WTC11 (cell line): ENCODE results near the gene MYH11. TPM values are rescaled to one million over a fixed set of nuclear protein-coding genes. Genes with fewer than 3 reads are reported as not detected.
"Not testable (repeated sequence)": the region's sequence is repeated elsewhere in the genome, so short reads cannot be mapped to it uniquely, and the experiment has no call there.

Experiments
- ATAC-seq: fragments of 200-7000 bp; cut with Tn5 transposase; 2 replicates; pipeline ENCODE4 v1.10.0; 2021; ENCODE audit warnings: mild to moderate bottlenecking, moderate library complexity
- CTCF ChIA-PET: fragments of 300-600 bp; sonication (Branson Sonifier 250); formaldehyde crosslinking; loops from one replicate; lab custom pipeline; 2021; ENCODE audit warnings: antibody characterized with exemption; lab: Charles Lee
- POLR2A ChIA-PET: fragments of 350-600 bp; sonication (Branson Sonifier 250); formaldehyde crosslinking; loops from one replicate; lab custom pipeline; 2021; ENCODE audit warnings: antibody characterized with exemption; lab: Charles Lee
- DNase-seq: peaks from one replicate; pipeline ENCODE4 v3.0.0; 2021; ENCODE audit warnings: low spot score
- H3K27ac Mint-ChIP-seq: 2 replicates; pipeline ENCODE4 v1.8.0; 2021; ENCODE audit warnings: mixed read lengths
- H3K27me3 Mint-ChIP-seq: 2 replicates; pipeline ENCODE4 v1.8.0; 2021; ENCODE audit warnings: low read depth, mild to moderate bottlenecking, moderate library complexity, mixed read lengths
- H3K36me3 Mint-ChIP-seq: 2 replicates; pipeline ENCODE4 v1.8.0; 2021; ENCODE audit warnings: mixed read lengths
- H3K4me1 Mint-ChIP-seq: 2 replicates; pipeline ENCODE4 v1.8.0; 2022; ENCODE audit warnings: mixed read lengths
- H3K4me3 Mint-ChIP-seq: 2 replicates; pipeline ENCODE4 v1.8.0; 2021; ENCODE audit warnings: mild to moderate bottlenecking, moderate library complexity, mixed read lengths
- H3K9me3 Mint-ChIP-seq: 2 replicates; pipeline ENCODE4 v1.8.0; 2021; ENCODE audit warnings: mixed read lengths
- FOXK1 ChIP-seq: sonication (generic); formaldehyde crosslinking; IDR thresholded peaks from 2 replicates; pipeline ENCODE4 v1.8.0; 2022; ENCODE audit warnings: mild to moderate bottlenecking, moderate library complexity, missing genetic modification reagents
- GRHL2 ChIP-seq: fragments of 250-450 bp; sonication (Bioruptor Pico); IDR thresholded peaks from 2 replicates; pipeline ENCODE4 v1.8.0; 2022; ENCODE audit warnings: mild to moderate bottlenecking, moderate library complexity; ENCODE audit not compliant: insufficient replicate concordance, severe bottlenecking
- GTF2I ChIP-seq: fragments of 250-450 bp; sonication (Bioruptor Pico); conservative IDR thresholded peaks from 2 replicates; pipeline ENCODE4 v1.4.0; 2021; ENCODE audit warnings: mild to moderate bottlenecking
- JAZF1 ChIP-seq: fragments of 250-450 bp; sonication (Bioruptor Pico); IDR thresholded peaks from 2 replicates; pipeline ENCODE4 v1.9.0; 2021; ENCODE audit warnings: moderate library complexity, mild to moderate bottlenecking, inconsistent platforms
- NR2C2 ChIP-seq: sonication (generic); formaldehyde crosslinking; IDR thresholded peaks from 2 replicates; pipeline ENCODE4 v1.8.0; 2022; ENCODE audit warnings: mild to moderate bottlenecking, missing genetic modification reagents
- SMAD3 ChIP-seq: sonication (generic); formaldehyde crosslinking; IDR thresholded peaks from 2 replicates; pipeline ENCODE4 v1.8.0; 2022; ENCODE audit warnings: missing genetic modification reagents, mild to moderate bottlenecking, borderline replicate concordance
- TEAD4 ChIP-seq: sonication (generic); formaldehyde crosslinking; IDR thresholded peaks from 2 replicates; pipeline ENCODE4 v1.8.0; 2022; ENCODE audit warnings: mild to moderate bottlenecking, missing genetic modification reagents
- ZNF121 ChIP-seq: sonication (generic); formaldehyde crosslinking; IDR thresholded peaks from 2 replicates; pipeline ENCODE4 v1.8.0; 2023; ENCODE audit warnings: missing genetic modification reagents
- ZNF138 ChIP-seq: sonication (generic); formaldehyde crosslinking; conservative IDR thresholded peaks from 2 replicates; pipeline ENCODE4 v1.8.1; 2022; ENCODE audit warnings: mild to moderate bottlenecking, moderate library complexity, missing genetic modification reagents
- ZNF671 ChIP-seq: fragments of 250-450 bp; sonication (Bioruptor Pico); IDR thresholded peaks from 2 replicates; pipeline ENCODE4 v1.8.0; 2021; ENCODE audit warnings: mild to moderate bottlenecking
- total RNA-seq: library from RNA; stranded (reverse); gene quantifications from 3 replicates; pipeline ENCODE4 v1.2.3, GENCODE V29; 2021
- TF ChIP-seq, protein P1 (sequence below): sonication (generic); formaldehyde crosslinking; IDR thresholded peaks from 2 replicates; pipeline ENCODE4 v1.8.1; 2022; ENCODE audit warnings: mild to moderate bottlenecking, moderate library complexity, missing genetic modification reagents
- TF ChIP-seq, protein P2 (sequence below): sonication (generic); formaldehyde crosslinking; IDR thresholded peaks from 2 replicates; pipeline ENCODE4 v1.8.0; 2022; ENCODE audit warnings: mild to moderate bottlenecking, missing genetic modification reagents
- TF ChIP-seq, protein P3 (sequence below): sonication (generic); formaldehyde crosslinking; IDR thresholded peaks from 2 replicates; pipeline ENCODE4 v1.8.0; 2022; ENCODE audit warnings: mild to moderate bottlenecking, missing genetic modification reagents
- TF ChIP-seq, protein P4 (sequence below): sonication (generic); formaldehyde crosslinking; IDR thresholded peaks from 2 replicates; pipeline ENCODE4 v1.8.1; 2022; ENCODE audit warnings: mild to moderate bottlenecking, missing genetic modification reagents, moderate library complexity, borderline replicate concordance
- TF ChIP-seq, protein P5 (sequence below): fragments of 200-600 bp; IDR thresholded peaks from 2 replicates; pipeline ENCODE4 v1.8.0; 2022; ENCODE audit warnings: antibody characterized with exemption
- TF ChIP-seq, protein P6 (sequence below): fragments of 250-450 bp; sonication (Bioruptor Pico); conservative IDR thresholded peaks from 2 replicates; pipeline ENCODE4 v1.9.0; 2021; ENCODE audit warnings: mild to moderate bottlenecking
- TF ChIP-seq, protein P7 (sequence below): fragments of 250-450 bp; sonication (Bioruptor Pico); IDR thresholded peaks from 2 replicates; pipeline ENCODE4 v1.9.0; 2021; ENCODE audit warnings: mild to moderate bottlenecking
- TF ChIP-seq, protein P8 (sequence below): sonication (generic); formaldehyde crosslinking; IDR thresholded peaks from 2 replicates; pipeline ENCODE4 v1.8.1; 2022; ENCODE audit warnings: low read depth, mild to moderate bottlenecking, moderate library complexity, missing genetic modification reagents, borderline replicate concordance

The MYH11 gene
- total RNA-seq, 1 experiment from 2014 or later = 0.74 TPM

DNA sequence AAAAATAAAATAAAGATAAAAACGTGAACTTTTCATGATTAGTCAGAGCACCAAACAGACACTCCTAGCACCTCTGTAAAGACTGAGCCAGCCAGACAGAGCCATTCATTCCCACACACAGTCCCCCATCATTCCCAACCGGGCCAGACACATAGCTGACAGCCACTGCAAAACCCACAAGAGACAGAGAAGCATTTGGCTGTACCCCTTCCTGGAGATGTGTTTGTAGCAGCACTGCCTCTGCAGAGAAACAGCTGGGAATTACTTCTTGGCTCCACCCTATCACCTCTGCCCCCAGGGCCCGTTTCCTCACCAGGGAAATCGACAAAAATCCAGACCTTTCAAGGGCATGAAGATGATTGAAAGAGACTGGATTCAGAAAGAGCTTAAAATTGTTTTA lies 46.4 kb downstream of the MYH11 start:
- ChIA-PET POLR2A (interaction anchor here (0.7 kb wide), 1 partner anchor 227 kb away, joined by 3 read pairs; no protein-coding TSS in a partner anchor), CTCF (interaction anchor here (1.0 to 2.9 kb wide), 4 partner anchors 11 to 65 kb away, joined by 3 to 10 read pairs (median 6); no protein-coding TSS in a partner anchor)
- Mint-ChIP-seq H3K4me3 (no peak overlapping the region), H3K27me3 (peaks cover 3% of the 10 kb centered on the region; the same call in 1 of the 2 replicates), H3K9me3 (peaks cover 2% of the 10 kb centered on the region), H3K4me1 (peaks cover 11% of the 10 kb centered on the region), H3K27ac (no peak overlapping the region), H3K36me3 (no peaks in the 10 kb centered on the region)
- no peak for ATAC-seq
- no peak for DNase-seq
- TF ChIP-seq NR2C2 (CRISPR knock-in tag) = no peak
- TF ChIP-seq, protein P1, sequence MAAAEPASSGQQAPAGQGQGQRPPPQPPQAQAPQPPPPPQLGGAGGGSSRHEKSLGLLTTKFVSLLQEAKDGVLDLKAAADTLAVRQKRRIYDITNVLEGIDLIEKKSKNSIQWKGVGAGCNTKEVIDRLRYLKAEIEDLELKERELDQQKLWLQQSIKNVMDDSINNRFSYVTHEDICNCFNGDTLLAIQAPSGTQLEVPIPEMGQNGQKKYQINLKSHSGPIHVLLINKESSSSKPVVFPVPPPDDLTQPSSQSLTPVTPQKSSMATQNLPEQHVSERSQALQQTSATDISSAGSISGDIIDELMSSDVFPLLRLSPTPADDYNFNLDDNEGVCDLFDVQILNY (CRISPR knock-in tag) = no peak
- TF ChIP-seq, protein P2, sequence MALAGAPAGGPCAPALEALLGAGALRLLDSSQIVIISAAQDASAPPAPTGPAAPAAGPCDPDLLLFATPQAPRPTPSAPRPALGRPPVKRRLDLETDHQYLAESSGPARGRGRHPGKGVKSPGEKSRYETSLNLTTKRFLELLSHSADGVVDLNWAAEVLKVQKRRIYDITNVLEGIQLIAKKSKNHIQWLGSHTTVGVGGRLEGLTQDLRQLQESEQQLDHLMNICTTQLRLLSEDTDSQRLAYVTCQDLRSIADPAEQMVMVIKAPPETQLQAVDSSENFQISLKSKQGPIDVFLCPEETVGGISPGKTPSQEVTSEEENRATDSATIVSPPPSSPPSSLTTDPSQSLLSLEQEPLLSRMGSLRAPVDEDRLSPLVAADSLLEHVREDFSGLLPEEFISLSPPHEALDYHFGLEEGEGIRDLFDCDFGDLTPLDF (CRISPR knock-in tag) = no peak
- no peak for TF ChIP-seq ZNF121 (CRISPR knock-in tag)
- no peak for TF ChIP-seq SMAD3 (CRISPR knock-in tag)
- TF ChIP-seq, protein P3, sequence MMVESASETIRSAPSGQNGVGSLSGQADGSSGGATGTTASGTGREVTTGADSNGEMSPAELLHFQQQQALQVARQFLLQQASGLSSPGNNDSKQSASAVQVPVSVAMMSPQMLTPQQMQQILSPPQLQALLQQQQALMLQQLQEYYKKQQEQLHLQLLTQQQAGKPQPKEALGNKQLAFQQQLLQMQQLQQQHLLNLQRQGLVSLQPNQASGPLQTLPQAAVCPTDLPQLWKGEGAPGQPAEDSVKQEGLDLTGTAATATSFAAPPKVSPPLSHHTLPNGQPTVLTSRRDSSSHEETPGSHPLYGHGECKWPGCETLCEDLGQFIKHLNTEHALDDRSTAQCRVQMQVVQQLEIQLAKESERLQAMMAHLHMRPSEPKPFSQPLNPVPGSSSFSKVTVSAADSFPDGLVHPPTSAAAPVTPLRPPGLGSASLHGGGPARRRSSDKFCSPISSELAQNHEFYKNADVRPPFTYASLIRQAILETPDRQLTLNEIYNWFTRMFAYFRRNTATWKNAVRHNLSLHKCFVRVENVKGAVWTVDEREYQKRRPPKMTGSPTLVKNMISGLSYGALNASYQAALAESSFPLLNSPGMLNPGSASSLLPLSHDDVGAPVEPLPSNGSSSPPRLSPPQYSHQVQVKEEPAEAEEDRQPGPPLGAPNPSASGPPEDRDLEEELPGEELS (CRISPR knock-in tag) = no peak
- no peak for TF ChIP-seq GRHL2 (CRISPR knock-in tag)
- TF ChIP-seq, protein P4, sequence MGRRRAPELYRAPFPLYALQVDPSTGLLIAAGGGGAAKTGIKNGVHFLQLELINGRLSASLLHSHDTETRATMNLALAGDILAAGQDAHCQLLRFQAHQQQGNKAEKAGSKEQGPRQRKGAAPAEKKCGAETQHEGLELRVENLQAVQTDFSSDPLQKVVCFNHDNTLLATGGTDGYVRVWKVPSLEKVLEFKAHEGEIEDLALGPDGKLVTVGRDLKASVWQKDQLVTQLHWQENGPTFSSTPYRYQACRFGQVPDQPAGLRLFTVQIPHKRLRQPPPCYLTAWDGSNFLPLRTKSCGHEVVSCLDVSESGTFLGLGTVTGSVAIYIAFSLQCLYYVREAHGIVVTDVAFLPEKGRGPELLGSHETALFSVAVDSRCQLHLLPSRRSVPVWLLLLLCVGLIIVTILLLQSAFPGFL (CRISPR knock-in tag) = no peak
- TF ChIP-seq, protein P5, sequence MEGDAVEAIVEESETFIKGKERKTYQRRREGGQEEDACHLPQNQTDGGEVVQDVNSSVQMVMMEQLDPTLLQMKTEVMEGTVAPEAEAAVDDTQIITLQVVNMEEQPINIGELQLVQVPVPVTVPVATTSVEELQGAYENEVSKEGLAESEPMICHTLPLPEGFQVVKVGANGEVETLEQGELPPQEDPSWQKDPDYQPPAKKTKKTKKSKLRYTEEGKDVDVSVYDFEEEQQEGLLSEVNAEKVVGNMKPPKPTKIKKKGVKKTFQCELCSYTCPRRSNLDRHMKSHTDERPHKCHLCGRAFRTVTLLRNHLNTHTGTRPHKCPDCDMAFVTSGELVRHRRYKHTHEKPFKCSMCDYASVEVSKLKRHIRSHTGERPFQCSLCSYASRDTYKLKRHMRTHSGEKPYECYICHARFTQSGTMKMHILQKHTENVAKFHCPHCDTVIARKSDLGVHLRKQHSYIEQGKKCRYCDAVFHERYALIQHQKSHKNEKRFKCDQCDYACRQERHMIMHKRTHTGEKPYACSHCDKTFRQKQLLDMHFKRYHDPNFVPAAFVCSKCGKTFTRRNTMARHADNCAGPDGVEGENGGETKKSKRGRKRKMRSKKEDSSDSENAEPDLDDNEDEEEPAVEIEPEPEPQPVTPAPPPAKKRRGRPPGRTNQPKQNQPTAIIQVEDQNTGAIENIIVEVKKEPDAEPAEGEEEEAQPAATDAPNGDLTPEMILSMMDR = no peak
- TF ChIP-seq, protein P6, sequence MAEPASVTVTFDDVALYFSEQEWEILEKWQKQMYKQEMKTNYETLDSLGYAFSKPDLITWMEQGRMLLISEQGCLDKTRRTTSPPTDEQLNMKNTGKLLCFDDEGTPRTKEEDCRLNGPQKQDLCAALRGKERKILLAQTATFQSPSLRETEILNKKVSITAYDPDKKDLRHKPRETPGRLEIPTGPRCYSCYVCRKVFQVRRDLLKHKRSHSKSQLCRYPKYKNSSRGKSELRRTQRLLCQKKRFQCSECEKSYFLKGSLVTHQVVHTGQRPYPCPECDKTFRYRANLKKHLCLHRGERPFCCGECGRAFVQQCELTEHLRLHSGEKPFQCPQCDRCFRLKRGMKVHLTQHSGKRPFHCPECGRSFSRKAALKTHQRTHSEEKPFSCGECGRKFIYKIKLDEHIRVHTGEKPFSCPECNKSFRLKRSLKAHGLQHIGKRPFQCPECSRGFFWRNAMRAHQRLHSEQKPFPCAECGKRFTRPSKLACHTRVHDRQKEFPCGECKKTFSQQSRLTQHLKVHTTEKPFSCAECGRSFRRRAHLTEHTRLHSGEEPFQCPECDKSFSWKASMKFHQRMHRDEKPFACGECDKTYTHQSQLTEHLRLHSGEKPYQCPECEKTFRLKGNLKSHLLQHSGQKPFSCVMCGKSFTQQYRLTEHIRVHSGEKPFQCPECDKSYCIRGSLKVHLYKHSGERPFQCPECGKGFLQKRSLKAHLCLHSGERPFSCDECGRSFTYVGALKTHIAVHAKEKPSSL = no peak
- TF ChIP-seq ZNF671 (CRISPR knock-in tag) = no peak

DNA sequence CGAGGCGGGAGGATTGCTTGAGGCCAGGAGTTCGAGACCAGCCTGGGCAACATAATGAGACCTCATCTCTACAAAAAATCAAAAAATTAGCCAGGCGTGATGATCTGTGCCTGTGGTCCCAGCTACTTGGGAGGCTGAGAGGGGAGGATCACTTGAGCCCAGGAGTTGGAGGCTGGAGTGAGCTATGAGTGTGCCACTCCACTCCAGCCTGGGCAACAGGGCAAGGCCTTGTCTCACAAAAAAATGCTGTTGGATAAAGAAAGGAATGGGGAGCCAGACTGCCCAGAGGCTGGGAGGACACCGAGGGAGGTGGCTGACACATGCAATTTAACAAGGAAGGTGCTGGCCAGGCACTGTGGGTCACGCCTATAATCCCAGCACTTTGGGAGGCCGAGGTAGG lies 47.5 kb downstream of the MYH11 start:
- peaks cover 11% of the 10 kb centered on the region for H3K4me1 Mint-ChIP-seq
- H3K27me3 Mint-ChIP-seq, H3K36me3 Mint-ChIP-seq, H3K9me3 Mint-ChIP-seq, H3K27ac Mint-ChIP-seq, H3K4me3 Mint-ChIP-seq, ATAC-seq, POLR2A ChIA-PET, DNase-seq: not testable (repeated sequence)
- CTCF ChIA-PET = interaction anchor here (3.4 to 4.1 kb wide), 2 partner anchors 13 to 32 kb away, joined by 17 read pairs; no protein-coding TSS in a partner anchor

DNA sequence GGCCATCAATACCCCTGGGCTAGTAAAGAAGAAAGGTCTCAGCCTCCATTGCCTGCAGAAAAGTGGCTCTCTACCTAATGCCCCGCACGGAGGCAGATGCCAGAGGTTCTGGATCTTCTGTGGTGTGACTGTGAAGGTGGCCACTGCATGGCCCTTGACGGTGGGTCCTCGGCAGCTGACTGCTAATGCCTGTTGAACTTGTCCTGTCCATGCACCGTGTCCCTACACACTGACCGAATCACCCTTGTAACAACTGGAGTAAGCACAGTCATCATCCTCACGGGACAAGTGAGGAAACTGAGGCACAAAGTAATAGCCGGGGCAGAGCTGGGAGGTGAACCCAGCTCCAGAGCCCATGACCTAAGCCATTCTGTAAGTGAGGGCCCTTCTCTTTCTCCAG lies 48.8 kb downstream of the MYH11 start:
- ATAC-seq = no peak
- Mint-ChIP-seq H3K9me3 (no peaks in the 10 kb centered on the region), H3K27ac (no peak overlapping the region), H3K36me3 (no peaks in the 10 kb centered on the region), H3K4me1 (peaks cover 11% of the 10 kb centered on the region), H3K4me3 (no peak overlapping the region), H3K27me3 (no peaks in the 10 kb centered on the region)
- no peak for DNase-seq
- POLR2A ChIA-PET = no interaction called here
- CTCF ChIA-PET = interaction anchor here (1.1 to 4.1 kb wide), 3 partner anchors 14 to 30 kb away, joined by 3 to 17 read pairs (median 17); no protein-coding TSS in a partner anchor
- TF ChIP-seq, protein P7, sequence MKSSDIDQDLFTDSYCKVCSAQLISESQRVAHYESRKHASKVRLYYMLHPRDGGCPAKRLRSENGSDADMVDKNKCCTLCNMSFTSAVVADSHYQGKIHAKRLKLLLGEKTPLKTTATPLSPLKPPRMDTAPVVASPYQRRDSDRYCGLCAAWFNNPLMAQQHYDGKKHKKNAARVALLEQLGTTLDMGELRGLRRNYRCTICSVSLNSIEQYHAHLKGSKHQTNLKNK (CRISPR knock-in tag) = no peak
- TF ChIP-seq FOXK1 (CRISPR knock-in tag) = no peak
- TF ChIP-seq, protein P8, sequence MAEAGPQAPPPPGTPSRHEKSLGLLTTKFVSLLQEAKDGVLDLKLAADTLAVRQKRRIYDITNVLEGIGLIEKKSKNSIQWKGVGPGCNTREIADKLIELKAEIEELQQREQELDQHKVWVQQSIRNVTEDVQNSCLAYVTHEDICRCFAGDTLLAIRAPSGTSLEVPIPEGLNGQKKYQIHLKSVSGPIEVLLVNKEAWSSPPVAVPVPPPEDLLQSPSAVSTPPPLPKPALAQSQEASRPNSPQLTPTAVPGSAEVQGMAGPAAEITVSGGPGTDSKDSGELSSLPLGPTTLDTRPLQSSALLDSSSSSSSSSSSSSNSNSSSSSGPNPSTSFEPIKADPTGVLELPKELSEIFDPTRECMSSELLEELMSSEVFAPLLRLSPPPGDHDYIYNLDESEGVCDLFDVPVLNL (CRISPR knock-in tag) = no peak
- TF ChIP-seq TEAD4 (CRISPR knock-in tag) = no peak
- TF ChIP-seq GTF2I (CRISPR knock-in tag) = no peak
- TF ChIP-seq ZNF138 (CRISPR knock-in tag) = no peak
- TF ChIP-seq JAZF1 = no peak
- TF ChIP-seq, protein P1 (CRISPR knock-in tag) = no peak
